Superior temporal gyrus (tissue), 1 donor: Measurements from ENCODE around the gene CRTC3.
"Not testable (repeated sequence)": the region's sequence is repeated elsewhere in the genome, so short reads cannot be mapped to it uniquely, and the experiment has no call there.

Experiments used
- DNase-seq: peaks from one replicate; pipeline ENCODE4 v3.0.0-alpha.2; 2016; ENCODE audit errors: extremely low spot score

CRTC3 gene

DNA sequence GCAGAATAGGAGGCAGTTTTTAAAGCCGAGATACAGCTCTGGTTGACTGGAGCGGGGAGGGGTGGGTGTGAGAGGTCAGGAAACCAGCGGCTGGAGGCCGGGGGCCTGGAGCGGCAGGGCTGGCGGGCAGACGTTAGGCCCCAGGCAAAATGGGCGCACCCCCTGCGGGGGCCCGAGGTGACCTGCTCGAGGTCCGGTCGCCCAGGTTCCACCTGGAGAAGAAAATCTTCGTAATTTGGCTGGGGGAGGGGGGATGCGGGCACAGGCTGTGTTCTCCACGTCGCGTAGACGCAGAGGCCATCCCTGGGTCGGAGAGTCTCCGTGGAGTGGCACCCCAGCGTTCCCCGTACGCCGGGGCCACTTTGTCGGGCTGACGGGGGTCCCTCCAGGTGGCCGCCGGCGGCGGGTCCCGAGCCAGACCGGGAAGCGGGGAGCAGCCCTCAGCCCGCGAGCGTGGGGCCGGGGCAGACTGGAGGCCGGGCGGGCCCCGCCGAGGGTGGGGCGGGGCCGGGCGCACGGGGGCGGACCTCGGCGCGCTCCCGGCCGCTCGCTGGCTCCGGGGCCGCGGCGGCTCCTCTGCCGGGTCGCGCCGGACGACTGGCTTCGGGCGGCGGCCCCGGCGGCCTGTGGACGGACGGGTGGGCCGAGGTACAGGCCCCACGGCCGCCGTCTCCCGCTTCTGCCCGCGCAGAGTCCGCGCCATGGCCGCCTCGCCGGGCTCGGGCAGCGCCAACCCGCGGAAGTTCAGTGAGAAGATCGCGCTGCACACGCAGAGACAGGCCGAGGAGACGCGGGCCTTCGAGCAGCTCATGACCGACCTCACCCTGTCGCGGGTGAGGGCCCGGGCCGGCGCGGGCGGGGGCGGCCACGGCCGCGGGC lies at the start of gene CRTC3:
Gene CRTC3 (plus strand): TSS at position 553 of the 879 bp plus-strand sequence. CDS start 149 bp downstream, at position 702.
- DNase-seq = no peak

- no peak for DNase-seq
Measured at GRCh38 chr15:90481023-90481422, 48.7 kb upstream of the CRTC3 start.

DNA sequence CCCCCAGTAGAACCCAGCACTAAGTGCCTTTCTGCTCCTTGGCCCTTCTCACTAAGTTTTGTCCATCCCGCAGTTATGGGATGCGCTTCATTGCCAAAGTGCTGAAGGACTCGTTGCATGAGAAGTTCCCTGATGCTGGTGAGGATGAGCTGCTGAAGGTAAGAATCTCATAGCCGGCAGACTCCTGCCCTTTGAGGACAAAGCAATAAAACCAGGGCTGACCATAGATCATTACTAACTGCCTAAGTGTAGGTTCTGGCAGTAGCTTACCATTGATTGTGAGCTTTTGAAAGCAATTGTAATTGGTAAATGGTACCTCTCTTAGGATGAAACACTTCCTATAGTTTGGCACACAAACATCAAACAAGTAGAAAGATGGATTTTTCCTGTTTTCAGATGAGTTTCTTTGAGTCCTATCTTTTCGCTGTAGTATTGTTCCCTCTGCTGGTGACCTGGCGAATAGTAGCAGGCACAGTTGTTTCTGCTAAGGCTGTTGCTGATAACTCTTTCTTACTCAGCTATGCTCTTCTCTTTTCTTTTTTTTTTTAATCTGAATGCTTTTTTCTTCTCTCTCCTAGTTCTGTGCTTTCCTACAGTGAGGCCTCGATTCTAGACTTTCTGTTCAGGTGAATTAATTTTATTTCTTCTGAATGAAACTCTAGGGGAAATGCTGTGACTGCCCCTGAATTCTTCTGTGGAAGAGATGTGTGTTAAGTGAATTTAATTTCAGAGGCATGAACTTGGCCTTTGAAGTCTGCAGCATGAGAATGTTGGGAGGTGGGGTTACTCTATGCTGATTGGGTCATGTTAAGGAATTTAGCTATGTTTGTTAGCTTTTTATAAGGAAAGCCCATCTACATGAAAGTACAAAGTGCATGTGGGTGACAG lies 47.4 kb upstream of the CRTC3 start:
- DNase-seq = peak; percentile 94

- no peak for DNase-seq
Measured at GRCh38 chr15:90483012-90483307, 46.8 kb upstream of the CRTC3 start.

DNA sequence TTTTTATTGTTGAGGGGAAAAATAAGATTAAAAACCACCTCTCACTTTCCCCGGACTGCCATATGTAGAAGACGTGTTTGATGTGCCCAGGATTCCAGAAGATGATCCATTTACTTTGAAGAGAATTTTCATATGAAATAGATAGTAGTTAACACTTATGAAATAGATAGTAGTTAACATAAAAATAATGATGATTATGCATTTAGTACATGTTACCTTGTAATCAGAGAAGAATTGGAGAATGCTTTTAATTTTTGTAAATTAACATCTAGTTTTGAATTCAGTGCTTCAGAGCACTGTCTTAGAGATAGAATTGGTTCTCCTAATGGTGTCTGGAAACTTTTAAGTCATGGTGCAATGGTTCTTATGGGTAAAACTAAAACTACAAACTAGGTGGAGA lies 46.1 kb upstream of the CRTC3 start:
- no peak for DNase-seq

GRCh38 chr15:90487186-90487585 lies 42.5 kb upstream of the CRTC3 start:
- DNase-seq = no peak

DNA sequence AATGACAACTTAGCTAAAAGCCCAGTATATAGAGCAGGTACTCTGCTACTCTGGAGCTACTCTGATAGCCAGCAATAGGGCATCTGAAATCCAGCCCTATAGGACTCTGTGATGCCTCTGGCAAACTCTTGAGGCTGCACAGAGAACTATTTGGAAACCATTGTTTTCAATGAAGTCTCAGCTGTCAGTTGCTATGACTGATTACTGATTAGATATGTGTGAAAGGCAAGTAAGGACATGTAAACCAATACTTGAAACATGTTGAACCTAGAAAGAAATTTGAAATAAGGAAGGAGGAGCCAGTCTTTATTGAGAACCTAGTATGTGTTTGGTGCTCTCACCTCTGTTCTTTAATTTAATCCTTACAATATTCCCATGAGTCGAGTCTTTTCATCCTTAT lies 40.2 kb upstream of the CRTC3 start:
- DNase-seq = no peak

DNA sequence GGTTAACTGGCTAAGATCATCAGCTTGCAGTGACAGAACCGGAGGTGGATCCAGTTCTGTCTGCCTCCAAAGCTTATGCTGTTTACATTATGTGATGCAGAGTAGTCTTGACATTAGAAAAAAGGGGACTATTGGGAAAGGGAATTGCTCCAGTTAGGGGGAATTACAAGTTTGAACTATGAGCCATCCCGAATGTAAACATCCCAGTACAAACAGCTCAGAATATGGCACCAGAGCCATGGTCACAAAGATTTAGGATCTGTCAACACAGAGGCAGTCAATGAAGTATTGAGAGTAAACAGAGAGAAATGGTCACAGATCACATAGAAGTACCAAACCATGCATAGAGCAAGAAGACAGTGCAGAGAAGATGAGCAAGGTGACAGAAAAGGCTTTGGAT lies 39.8 kb upstream of the CRTC3 start:
- DNase-seq = no peak

- DNase-seq = no peak
Measured at GRCh38 chr15:90493647-90494046, 36.1 kb upstream of the CRTC3 start.

DNA sequence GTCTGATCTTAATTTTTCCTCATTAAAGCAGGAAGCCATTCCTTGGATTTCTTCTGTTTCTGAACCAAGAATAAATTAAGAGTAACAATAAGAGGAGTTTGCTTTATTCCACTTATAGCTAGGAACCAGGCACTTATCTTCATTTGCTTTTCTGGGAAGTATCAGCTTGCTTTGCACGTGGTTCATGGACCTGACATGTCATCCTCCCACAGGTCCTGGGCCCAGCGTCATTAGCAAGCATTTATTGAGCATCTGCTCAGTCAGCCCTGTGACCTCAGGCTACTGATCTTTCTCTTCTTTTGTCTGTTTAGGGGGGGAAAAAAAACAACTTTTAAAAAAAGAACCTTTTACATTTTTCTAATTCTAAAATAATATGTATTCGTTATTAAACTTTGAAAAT lies 34.7 kb upstream of the CRTC3 start:
- DNase-seq = no peak

DNA sequence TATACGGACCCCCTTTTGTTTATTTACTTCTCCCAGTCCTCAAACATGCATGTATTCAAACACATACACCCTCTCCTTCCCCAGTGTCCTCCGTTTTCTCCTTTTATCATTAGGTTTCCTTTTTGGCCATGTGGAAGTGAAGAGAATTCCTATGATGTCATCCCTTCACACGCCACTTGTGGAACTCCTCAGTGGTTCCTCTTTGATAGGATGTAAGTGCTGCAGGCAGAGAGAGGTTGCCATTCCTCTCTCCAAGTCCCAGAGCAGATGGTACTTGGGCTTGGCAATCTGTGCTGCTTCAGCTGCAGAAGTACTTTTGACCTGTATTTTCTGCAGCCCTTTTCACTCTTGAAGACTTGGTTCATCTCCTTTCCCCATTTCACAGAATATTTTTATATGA lies 32.9 kb upstream of the CRTC3 start:
- DNase-seq = no peak

DNA sequence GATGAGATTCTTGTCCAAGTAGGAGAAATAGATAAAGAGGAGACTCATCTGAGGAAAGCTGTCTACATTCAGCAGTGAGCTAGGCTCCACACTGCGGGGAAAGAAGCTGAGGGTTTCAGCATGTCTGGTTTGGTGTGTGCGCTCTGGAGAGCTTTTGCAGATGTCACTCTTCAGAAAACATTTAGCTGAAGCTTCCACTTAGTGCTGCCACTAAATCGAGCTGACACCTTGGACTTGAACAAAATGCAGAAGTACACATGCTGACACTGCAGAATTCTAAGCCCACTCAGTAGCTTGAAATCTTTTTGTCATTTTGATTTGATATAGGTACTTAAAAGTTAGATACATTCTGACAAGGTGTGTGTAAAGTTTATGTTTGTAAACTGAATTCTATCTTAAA lies 32.3 kb upstream of the CRTC3 start:
- no peak for DNase-seq

- DNase-seq = no peak
Measured at GRCh38 chr15:90497912-90498311, 31.8 kb upstream of the CRTC3 start.

DNA sequence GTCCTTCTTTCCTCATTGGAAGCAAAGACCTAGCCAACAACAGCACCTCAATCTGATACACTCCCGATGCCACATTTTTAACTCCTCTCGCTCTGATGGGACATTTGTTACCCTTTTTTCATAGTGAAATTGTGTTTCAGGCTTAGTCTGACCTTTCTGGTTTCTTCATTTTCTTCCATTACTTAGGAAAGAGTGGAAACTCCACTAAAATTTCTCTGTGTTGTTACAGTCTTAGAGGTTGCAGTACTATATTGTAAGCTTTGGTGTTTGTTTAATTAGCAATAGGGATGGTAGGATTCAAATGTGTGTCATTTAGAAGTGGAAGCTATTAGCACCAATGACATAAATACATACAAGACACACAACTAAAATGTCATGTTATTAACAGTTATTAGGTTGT lies 29.6 kb upstream of the CRTC3 start:
- DNase-seq = no peak

- no peak for DNase-seq
Measured at GRCh38 chr15:90501898-90502297, 27.8 kb upstream of the CRTC3 start.

DNA sequence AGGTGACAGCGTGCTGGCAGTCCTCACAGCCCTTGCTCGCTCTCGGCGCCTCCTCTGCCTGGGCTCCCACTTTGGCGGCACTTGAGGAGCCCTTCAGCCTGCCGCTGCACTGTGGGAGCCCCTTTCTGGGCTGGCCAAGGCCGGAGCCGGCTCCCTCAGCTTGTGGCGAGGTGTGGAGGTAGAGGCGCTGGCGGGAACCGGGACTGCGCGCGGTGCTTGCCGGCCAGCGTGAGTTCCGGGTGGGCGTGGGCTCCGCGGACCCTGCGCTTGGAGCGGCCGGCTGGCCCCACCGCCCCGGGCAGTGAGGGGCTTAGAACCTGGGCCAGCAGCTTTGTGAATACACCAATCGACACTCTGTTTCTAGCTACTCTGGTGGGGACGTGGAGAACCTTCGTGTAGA lies 18.9 kb upstream of the CRTC3 start:
- not testable (repeated sequence) for DNase-seq

- not testable (repeated sequence) for DNase-seq
Measured at GRCh38 chr15:90511211-90511618, 18.5 kb upstream of the CRTC3 start.

DNA sequence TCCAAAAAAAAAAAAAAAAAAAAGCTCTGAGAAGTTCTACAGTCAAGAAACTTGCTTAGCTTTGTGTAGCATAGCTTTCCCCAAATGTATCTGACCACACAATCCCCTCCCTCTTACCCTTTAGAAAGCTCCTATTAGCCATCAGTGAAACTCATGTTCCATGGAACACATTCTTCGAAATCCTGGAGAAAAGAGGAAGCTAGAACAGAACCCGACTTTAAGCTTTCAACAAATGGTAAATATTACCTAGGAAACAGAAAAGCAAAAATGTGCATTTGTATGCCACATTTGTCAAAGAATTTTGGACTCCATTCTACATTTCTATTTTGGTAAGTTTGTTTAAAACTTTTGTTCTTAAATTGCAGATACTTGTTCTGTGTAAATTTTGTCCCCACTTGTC lies 17.4 kb upstream of the CRTC3 start:
- DNase-seq = no peak

- DNase-seq = no peak
Measured at GRCh38 chr15:90512981-90513380, 16.7 kb upstream of the CRTC3 start.

DNA sequence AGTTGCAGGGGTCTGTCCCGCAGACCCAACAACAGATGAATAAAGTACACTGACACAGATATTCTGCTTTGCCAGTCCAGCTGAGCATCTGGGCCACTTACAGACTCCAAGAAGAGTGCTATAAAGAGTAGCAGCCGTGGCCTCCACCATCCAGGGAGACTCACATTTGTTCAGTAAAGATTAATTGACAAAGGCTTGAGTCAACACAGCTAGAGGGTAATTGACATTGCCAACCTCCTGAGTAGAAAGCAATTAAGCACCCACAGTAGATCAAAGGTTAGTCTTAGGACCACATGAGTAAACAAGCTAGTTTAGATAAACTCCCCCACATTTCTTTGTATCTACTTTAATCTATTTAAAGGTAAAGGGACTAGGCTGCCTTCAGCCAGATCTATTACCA lies 16.3 kb upstream of the CRTC3 start:
- no peak for DNase-seq

GRCh38 chr15:90513893-90514292 lies 15.8 kb upstream of the CRTC3 start:
- DNase-seq = not testable (repeated sequence)

GRCh38 chr15:90519688-90520087 lies 10.0 kb upstream of the CRTC3 start:
- DNase-seq = no peak

DNA sequence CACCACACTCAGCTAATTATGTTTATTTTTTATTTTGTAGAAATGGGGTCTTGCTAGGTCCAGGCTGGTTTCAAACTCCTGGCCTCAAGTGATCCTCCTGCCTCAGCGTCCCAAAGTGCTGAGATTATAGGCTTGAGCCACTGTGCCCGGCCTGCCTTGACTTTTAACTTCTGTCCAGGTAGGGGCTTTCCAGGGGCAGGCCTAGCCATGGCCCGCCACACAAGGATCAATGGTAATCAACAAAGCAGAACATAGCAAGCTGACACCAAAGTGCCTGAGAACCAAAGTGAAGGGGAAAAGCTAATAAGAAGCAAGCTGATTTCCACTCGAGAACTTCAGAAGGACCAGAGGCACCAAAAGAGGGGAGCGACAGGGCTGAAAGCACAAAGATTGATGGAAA lies 9.4 kb upstream of the CRTC3 start:
- no peak for DNase-seq
